K562 (cell line): ENCODE data around the gene GFI1B. TPM values are rescaled to one million over a fixed set of nuclear protein-coding genes. Genes with fewer than 3 reads are reported as not detected.

Experiments used
- BHLHE40 ChIP-seq: IDR thresholded peaks from 2 replicates; pipeline ENCODE4 v1.6.1; 2011; ENCODE audit warnings: low read length, improper control_type of control experiment
- CBFA2T3 ChIP-seq: fragments of 450-650 bp; IDR thresholded peaks from 2 replicates; pipeline ENCODE4 v1.6.1; 2017
- CHD7 ChIP-seq: fragments of 200-600 bp; sonication (generic); IDR thresholded peaks from one replicate; pipeline ENCODE4 v1.6.1; 2012; ENCODE audit warnings: mild to moderate bottlenecking, low read depth, low read length, inconsistent platforms
- CUX1 ChIP-seq: fragments of 200-800 bp; sonication (Bioruptor generic); IDR thresholded peaks from 2 replicates; pipeline ENCODE4 v1.6.1; 2016; ENCODE audit warnings: missing genetic modification characterization, missing compliant biosample characterization
- DMBX1 ChIP-seq: fragments of 250-450 bp; sonication (Bioruptor Pico); IDR thresholded peaks from 2 replicates; pipeline ENCODE4 v1.8.0; 2022; ENCODE audit warnings: inconsistent platforms, mild to moderate bottlenecking, moderate library complexity, borderline replicate concordance
- HBP1 ChIP-seq: fragments of 450-650 bp; formaldehyde crosslinking; IDR thresholded peaks from 2 replicates; pipeline ENCODE4 v1.4.0; 2022; ENCODE audit warnings: missing genetic modification characterization
- HNRNPUL1 ChIP-seq: fragments of 200-400 bp; formaldehyde crosslinking; IDR thresholded peaks from 2 replicates; pipeline ENCODE4 v1.6.1; 2017; ENCODE audit warnings: low read length
- MTA3 ChIP-seq: fragments of 450-650 bp; formaldehyde crosslinking; IDR thresholded peaks from 2 replicates; pipeline ENCODE4 v1.6.1; 2017; ENCODE audit warnings: mild to moderate bottlenecking, borderline replicate concordance
- NFE2 ChIP-seq: IDR thresholded peaks from 2 replicates; pipeline ENCODE4 v1.6.1; 2014; ENCODE audit warnings: antibody characterized with exemption, low read depth
- ZNF3 ChIP-seq: fragments of 250-450 bp; sonication (Bioruptor Pico); IDR thresholded peaks from 2 replicates; pipeline ENCODE4 v1.5.0; 2021; ENCODE audit warnings: mild to moderate bottlenecking, moderate library complexity
- polyA plus RNA-seq, 8 experiments: library from polyadenylated mRNA; depleted of rRNA in 4 of 8; stranded (reverse) in 5 of 8; unstranded in 3 of 8; fragments of >200 nt; fragmentation: Nextera tagmentation in 2 of 8; fragmentation: Illumina TruSeq in 1 of 8; extraction: Ambion mirVana in 2 of 8; extraction: Trizol in 1 of 8; gene quantifications; 2 replicates each; pipeline versions ENCODE4 v1.2.1 to v1.2.3, GENCODE V29; 2011 to 2014; ENCODE audit warnings: inconsistent platforms in 1 of 8, missing spikeins in 1 of 8
- total RNA-seq, 7 experiments: library from RNA; depleted of rRNA in 6 of 7; stranded (reverse); fragments of >200 nt in 6 of 7; fragmentation: Illumina TruSeq in 2 of 7; extraction: Trizol in 2 of 7; gene quantifications; 2 replicates each; pipeline versions ENCODE4 v1.2.1 to v1.2.3, GENCODE V29; 2011 to 2021; ENCODE audit warnings: low replicate concordance in 1 of 7

Gene GFI1B
- total and polyA plus RNA-seq, 9 of the 15 experiments (the other 6 are each of a cell fraction or from before 2014, with no cell fraction given): 8.0 to 75.7 (median 34.5) TPM

GRCh38 chr9:132994410-132995120 is 16.1 kb downstream of the GFI1B start (continued):
- TF ChIP-seq HBP1 (no peak), CUX1 (CRISPR knock-in tag) (no peak), HNRNPUL1 (no peak), DMBX1 (CRISPR knock-in tag) (no peak; the same call in 1 of the 2 replicates), CBFA2T3 (peak; percentile 89), NFE2 (peak; percentile 34), BHLHE40 (peak; percentile 75), MTA3 (peak; percentile 66; the same call in 1 of the 2 replicates), CHD7 (no peak), ZNF3 (CRISPR knock-in tag) (no peak)
